Parathyroid adenoma (tissue), 2 donors: Measurements from ENCODE around the gene CDK5R1.

ENCODE experiments used
- H2AFZ ChIP-seq: fragments of 300-600 bp; sonication (generic); one replicate; pipeline ENCODE4 v1.7.0; 2017; ENCODE audit warnings: antibody characterized with exemption, mild to moderate bottlenecking
- H3K27ac ChIP-seq: fragments of 300-600 bp; sonication (generic); one replicate; pipeline ENCODE4 v1.7.0; 2017
- H3K27me3 ChIP-seq: fragments of 300-600 bp; sonication (generic); one replicate; pipeline ENCODE4 v1.7.0; 2017; ENCODE audit warnings: low read length; ENCODE audit not compliant: control insufficient read depth, insufficient read depth
- H3K36me3 ChIP-seq: fragments of 300-600 bp; sonication (generic); one replicate; pipeline ENCODE4 v1.7.0; 2017; ENCODE audit warnings: low read length; ENCODE audit not compliant: control insufficient read depth, insufficient read depth
- H3K4me1 ChIP-seq: fragments of 300-600 bp; sonication (generic); one replicate; pipeline ENCODE4 v1.7.0; 2017; ENCODE audit warnings: control low read depth
- H3K4me2 ChIP-seq: fragments of 300-600 bp; sonication (generic); one replicate; pipeline ENCODE4 v1.7.0; 2017; ENCODE audit warnings: low read length
- H3K4me3 ChIP-seq: fragments of 300-600 bp; sonication (generic); one replicate; pipeline ENCODE4 v1.7.0; 2017; ENCODE audit warnings: low read depth, low read length
- H3K79me2 ChIP-seq: fragments of 300-600 bp; sonication (generic); one replicate; pipeline ENCODE4 v1.7.0; 2017; ENCODE audit warnings: control low read depth
- H3K9ac ChIP-seq: fragments of 300-600 bp; sonication (generic); one replicate; pipeline ENCODE4 v1.7.0; 2017; ENCODE audit warnings: mild to moderate bottlenecking
- H3K9me3 ChIP-seq: fragments of 300-600 bp; sonication (generic); one replicate; pipeline ENCODE4 v1.7.0; 2017; ENCODE audit warnings: low read length; ENCODE audit not compliant: control insufficient read depth
- TF ChIP-seq, protein P1 (sequence below): fragments of 300-600 bp; sonication (generic); IDR thresholded peaks from one replicate; pipeline ENCODE4 v1.7.0; 2017; ENCODE audit warnings: antibody characterized with exemption, mild to moderate bottlenecking
- donor health status: primary hyperparathyroidism.

CDK5R1 gene

DNA sequence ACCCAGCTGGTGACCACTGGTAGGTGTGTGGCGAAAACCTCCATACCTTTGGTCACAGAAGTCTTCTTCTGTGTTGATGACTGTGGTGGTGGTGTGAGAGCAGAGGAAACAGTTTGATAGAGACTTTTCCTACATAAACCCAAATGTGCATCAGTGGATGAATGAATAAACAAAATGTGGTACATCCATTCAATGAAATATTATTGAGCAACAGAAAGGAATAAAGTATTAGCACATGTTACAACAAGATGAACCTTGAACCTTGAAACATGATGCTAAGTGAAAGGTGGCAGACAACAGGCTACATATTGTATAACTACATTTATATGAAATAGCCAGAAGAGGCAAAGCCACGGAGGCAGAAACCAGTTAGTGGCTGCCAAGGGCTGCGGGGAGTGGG lies 15.2 kb downstream of the CDK5R1 start:
- Histone ChIP-seq H3K9ac (no peak overlapping the region), H3K36me3 (no peaks in the 10 kb centered on the region), H3K9me3 (no peaks in the 10 kb centered on the region), H3K27ac (no peak overlapping the region), H3K27me3 (no peaks in the 10 kb centered on the region), H3K79me2 (no peaks in the 10 kb centered on the region), H2AFZ (no peak overlapping the region), H3K4me1 (no peaks in the 10 kb centered on the region), H3K4me2 (no peak overlapping the region), H3K4me3 (no peak overlapping the region)
- TF ChIP-seq, protein P1, sequence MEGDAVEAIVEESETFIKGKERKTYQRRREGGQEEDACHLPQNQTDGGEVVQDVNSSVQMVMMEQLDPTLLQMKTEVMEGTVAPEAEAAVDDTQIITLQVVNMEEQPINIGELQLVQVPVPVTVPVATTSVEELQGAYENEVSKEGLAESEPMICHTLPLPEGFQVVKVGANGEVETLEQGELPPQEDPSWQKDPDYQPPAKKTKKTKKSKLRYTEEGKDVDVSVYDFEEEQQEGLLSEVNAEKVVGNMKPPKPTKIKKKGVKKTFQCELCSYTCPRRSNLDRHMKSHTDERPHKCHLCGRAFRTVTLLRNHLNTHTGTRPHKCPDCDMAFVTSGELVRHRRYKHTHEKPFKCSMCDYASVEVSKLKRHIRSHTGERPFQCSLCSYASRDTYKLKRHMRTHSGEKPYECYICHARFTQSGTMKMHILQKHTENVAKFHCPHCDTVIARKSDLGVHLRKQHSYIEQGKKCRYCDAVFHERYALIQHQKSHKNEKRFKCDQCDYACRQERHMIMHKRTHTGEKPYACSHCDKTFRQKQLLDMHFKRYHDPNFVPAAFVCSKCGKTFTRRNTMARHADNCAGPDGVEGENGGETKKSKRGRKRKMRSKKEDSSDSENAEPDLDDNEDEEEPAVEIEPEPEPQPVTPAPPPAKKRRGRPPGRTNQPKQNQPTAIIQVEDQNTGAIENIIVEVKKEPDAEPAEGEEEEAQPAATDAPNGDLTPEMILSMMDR = no peak

DNA sequence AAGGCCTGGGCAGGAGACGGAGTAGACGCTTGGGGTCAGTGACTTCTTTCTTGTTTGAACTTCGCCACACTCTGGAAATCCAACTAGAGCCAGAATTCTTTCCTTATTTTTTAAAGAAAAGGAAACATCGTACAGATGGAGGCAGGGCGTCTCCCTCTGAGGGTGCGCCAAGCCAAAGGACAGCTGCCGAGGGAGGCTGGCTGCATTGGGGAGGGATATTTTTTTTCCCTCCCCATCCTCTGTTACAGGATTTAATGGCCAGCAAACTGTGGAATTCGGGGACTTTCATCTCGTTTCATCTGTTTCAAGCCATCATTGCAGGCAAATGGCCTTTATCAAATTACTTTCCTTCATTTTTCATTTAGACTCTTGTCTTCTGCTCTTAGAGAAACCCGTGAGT lies 15.9 kb downstream of the CDK5R1 start:
- no peak overlapping the region for H3K4me3 ChIP-seq
- TF ChIP-seq, protein P1 = no peak
- no peaks in the 10 kb centered on the region for H3K4me1 ChIP-seq
- H3K27me3 ChIP-seq = no peaks in the 10 kb centered on the region
- H3K27ac ChIP-seq = no peak overlapping the region
- no peaks in the 10 kb centered on the region for H3K36me3 ChIP-seq
- H3K9me3 ChIP-seq = no peaks in the 10 kb centered on the region
- no peaks in the 10 kb centered on the region for H3K79me2 ChIP-seq
- H3K9ac ChIP-seq = no peak overlapping the region
- H2AFZ ChIP-seq = no peak overlapping the region
- no peak overlapping the region for H3K4me2 ChIP-seq

- no peaks in the 10 kb centered on the region for H3K36me3 ChIP-seq
- TF ChIP-seq, protein P1 = no peak
- H2AFZ ChIP-seq = no peak overlapping the region
- H3K9ac ChIP-seq = no peak overlapping the region
- H3K79me2 ChIP-seq = no peaks in the 10 kb centered on the region
- no peak overlapping the region for H3K4me2 ChIP-seq
- H3K4me3 ChIP-seq = no peak overlapping the region
- no peaks in the 10 kb centered on the region for H3K9me3 ChIP-seq
- no peaks in the 10 kb centered on the region for H3K27me3 ChIP-seq
- no peaks in the 10 kb centered on the region for H3K4me1 ChIP-seq
- no peak overlapping the region for H3K27ac ChIP-seq
Observed at GRCh38 chr17:32503251-32504165, 16.7 kb downstream of the CDK5R1 start.

DNA sequence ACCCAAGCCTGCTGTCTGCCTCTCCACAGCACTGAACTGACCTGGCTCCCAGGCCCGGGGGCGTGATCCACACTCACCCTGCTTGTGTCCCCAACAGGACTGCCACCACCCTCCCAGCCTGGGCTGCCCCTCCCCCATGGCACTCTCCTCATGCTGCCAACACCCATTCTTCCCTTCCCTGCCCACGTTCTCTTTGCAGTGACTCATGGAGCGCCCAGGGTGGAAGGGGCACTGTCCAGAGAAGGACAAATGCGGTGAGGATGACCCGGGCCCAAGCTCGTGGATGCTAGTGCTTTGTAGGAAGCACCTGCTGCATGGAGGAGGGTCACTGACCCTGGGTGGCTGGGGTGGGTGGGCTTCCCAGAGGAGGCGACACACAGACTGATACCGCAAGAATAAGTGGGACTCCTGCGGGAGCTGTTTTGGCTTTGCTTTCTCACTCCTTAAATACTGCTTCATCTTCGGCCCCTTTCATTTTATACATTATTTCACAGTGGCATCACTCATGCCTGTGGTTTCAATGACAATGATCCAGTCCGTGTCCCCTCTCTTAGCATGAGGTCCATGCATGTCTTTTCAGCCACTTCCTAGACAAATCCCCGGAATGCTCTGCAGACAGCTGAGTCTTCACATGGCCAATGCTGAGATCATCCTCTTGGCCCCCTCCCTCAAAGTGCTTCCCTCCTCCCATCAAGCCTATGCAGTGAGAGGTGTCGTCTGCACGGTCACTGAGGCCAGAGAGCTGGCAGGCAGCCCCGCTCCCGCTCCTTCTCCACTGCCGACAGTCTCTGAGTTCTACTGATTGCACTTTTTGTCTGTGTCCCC lies 17.6 kb downstream of the CDK5R1 start:
- Histone ChIP-seq H2AFZ (no peak overlapping the region), H3K27ac (no peak overlapping the region), H3K9me3 (no peaks in the 10 kb centered on the region), H3K4me2 (no peak overlapping the region), H3K27me3 (no peaks in the 10 kb centered on the region), H3K36me3 (no peaks in the 10 kb centered on the region), H3K79me2 (no peaks in the 10 kb centered on the region), H3K4me3 (no peak overlapping the region), H3K9ac (no peak overlapping the region), H3K4me1 (no peaks in the 10 kb centered on the region)
- TF ChIP-seq, protein P1 = no peak
